COR-L47 (cell line): Measurements from ENCODE around the gene FRYL.
A peak's percentile ranks its signal among the peaks of the same experiment; 100 is the strongest.
"Not testable (repeated sequence)": the region's sequence is repeated elsewhere in the genome, so short reads cannot be mapped to it uniquely, and the experiment has no call there.

Experiments
- DNase-seq: peaks from one replicate; lab custom pipeline; 2025; lab: John Stamatoyannopoulos, UW

FRYL gene

DNA sequence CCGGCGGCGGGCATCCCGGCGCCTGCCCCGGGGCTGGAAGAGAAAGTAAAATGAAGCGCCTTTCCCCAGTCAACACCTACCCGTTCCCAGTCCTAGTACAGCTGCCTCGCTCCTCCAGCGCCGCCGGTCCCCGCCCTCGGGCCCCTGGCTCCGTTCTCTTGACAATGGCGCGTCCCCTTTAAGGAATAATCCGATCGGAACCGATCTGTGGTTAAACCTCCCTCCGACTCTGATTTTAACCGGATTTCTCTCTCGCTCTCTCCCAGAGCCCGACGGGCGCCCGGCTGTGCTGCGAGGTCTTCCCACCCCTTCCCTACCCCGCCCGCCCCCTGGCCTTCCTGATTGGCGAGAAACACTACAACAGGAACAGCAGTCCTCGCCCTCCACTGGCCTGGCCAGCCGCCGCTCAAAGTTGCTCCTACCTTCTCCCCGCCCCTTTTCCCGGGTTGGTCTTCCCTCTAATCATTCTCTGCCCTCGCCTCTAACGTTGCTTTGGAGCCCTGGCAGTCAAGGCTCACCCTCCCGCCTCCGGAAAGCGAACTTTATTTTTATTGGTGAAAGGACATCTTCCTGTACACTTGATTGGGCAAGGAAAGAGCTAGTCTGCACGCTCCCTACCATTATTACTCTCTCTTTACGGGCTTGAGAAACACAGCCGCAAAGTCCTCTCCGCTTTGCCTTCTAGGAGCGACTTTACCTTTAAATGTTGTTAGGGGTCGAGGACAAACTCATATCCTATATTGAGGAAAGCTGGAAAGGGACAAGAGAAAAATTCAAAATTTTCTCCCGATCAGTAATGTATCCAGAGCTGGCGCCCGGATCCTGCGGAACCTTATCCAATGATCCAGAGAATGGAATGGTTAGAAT is at the start of gene FRYL:
TSS of gene FRYL (minus strand) at position 282 of the 867 bp plus-strand sequence. CDS start 145,869 bp downstream, outside the sequence.
- peak; percentile 99 for DNase-seq

DNA sequence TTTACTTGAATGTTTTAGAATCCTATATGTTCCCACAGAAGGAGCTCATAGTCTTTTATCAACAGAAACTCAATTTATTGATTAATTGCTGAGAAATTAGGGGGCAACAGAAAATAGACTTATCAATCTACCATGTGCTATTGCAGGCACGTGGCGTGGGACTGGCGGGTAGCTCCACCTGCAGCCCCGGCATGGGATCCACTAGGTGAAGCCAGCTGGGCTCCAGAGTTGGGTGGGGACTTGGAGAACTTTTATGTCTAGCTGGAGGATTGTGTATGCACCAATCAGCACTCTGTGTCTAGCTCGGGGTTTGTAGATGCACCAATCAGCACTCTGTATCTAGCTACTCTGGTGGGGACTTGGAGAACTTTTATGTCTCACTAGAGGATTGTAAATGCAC is 47.5 kb upstream of the FRYL start:
- DNase-seq: no peak

DNA sequence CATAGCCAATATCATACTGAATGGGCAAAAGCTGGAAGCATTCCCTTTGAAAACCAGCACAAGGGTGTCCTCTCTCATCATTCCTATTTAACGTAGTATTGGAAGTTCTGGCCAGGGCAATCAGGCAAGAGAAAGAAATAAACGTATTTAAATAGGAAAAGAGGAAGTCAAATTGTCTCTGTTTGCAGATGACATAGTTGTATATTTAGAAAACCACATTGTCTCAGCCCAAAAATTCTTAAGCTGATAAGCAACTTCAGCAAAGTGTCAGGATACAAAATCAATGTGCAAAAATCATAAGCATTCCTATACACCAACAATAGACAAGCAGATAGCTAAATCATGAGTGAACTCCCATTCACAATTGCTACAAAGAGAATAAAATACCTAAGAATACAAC is 41.4 kb upstream of the FRYL start:
- DNase-seq: not testable (repeated sequence)

DNA sequence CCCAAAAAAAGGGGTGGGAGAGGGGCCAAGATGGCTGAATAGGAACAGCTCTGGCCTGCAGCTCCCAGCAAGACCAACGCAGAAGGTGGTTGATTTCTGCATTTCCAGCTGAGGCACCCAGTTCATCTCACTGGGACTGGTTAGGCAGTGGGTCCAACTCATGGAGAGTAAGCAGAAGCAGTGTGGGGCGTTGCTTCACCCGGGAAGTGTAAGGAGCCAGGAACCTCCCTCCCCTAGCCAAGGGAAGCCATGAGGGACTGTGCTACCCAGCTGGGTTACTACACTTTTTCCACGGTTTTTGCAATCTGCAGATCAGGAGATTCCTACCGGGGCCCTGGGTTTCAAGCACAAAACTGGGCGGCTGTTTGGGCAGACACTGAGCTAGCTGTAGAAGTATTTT is 36.9 kb upstream of the FRYL start:
- no peak for DNase-seq

DNA sequence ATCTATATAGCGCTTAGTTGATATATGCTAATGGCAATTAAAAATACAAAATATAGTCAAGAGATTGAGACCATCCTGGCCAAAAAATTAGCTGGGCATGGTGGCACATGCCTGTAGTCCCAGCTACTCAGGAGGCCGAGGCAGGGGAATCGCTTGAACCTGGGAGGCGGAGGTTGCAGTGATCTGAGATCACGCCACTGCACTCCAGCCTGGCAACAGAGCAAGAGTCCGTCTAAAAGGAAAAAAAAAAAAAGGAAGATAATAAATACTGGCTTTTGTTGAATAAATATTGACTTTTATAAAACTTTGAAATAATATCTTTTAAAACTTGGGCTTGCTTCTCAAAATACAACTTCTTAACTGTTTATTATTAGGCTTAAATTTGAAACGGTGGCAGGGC is 36.2 kb upstream of the FRYL start:
- DNase-seq: not testable (repeated sequence)

DNA sequence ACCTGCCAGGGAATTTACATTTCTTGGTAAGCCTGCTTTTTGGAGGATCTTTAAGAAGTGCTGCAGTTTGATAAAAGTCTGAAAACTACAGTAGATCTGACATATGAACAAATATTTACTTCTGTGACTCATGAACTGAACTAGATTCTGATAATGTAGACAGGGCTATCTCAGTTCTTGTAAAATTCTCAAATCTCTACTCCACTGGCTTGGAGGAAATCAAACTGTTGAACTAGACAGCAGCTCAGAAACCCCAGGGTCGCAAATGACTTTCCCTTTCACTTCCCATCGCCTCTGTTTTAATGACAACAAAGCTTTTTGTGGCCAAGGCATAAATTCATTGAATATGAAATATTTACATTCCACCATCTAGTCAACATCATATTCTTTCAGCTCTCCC is 35.4 kb upstream of the FRYL start:
- DNase-seq: no peak

DNA sequence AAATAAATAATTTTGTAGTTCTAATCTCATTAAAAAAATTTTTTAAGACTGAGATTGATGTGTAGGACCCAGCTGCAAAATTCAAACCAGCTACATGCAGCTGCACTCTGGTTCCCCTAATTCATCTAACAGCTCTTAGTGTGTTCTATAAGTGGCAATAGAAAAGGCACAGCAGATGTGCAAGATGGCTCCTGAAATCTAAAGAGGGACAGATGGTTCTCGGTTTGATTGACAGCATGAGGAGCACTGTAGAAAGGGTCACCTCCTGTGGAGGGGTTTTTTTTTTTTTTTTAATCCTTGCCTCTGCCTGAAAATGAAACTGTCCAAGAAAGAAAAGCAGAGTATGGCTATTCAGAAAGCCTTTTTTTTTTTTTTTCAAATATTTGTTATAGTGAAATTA is 33.9 kb upstream of the FRYL start:
- DNase-seq: no peak

DNA sequence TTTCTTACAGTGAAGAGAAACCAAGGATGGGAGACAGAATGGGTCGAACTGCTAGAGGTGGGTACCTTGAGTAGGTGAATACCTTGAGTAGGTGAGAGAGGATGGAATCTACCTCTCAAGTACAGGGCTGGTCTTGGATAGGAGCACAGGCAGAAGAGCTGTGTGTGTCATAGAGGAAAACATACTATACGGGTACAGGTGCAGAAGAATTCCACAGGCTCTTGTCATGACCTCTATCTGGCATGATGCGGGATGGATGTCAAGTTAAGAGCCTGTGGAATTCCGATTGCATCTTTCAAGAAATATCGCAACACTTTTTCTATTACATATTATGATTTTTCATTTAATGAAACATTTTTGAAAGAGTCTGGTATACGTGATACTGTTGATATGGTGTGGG is 32.8 kb upstream of the FRYL start:
- no peak for DNase-seq

DNA sequence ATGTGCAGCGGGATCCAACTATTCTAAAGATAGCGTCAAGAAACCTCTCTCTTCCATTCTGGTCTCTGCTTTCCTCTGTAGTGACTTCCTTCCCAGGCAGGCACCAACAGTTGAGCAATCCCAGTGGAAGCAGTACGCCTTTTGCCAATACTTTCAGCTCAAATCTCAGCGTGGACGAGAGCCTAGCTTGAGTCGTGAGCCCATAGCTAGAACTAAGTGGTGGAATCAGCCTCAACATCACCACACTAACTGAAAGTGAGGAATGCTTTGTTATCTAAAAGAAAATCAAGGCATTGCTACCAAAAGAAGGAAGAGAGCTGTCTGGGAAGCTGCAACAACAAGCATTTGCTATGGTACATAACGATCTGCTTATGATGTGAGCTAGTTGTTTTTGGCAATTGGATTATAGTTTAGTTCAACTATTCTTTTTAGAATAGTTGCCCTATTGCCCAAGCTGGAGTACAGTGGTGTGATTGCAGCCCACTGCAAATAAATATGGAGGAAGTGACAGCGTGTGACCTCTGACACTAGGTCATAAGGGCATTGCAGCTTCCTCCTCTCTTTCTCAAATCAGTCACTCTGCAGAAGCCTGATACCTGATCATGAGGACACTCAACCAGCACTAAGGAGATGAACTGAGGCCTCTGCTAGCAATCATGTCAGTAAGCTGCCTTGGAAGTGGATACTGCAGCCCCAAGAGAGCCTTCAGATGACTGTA is 24.7 kb upstream of the FRYL start:
- DNase-seq: no peak

DNA sequence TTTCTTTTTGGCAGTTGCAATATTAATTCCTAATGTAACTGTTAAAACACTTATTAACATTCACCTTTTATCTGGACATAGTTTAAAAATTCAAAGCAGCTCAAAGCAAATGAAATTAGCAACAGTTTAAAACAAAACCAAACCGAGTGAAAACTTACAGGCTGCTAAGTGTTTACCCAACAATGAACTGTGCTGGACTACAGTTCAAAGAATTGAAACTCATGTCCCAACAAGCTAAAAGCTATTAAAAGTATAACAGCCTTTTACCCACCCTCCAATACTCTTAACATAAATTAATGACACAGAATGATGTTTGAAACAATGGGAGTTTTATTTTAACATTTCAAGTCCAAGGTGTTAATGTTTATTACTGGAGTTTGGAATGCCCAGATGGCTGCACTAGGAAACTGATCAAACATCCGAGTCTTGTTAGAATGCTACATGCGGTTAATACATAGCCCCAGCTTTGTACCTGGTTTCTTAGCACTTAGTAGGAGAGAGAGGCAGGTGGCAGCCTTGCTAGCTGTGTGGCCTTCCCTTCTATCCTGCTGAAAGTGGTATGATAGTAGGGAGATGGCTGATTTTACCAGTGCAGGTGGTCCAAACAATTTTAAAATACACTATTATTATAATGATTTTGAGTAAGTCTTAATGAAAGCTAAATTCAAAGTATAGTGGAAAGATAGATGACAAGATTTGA is 21.1 kb upstream of the FRYL start:
- no peak for DNase-seq

DNA sequence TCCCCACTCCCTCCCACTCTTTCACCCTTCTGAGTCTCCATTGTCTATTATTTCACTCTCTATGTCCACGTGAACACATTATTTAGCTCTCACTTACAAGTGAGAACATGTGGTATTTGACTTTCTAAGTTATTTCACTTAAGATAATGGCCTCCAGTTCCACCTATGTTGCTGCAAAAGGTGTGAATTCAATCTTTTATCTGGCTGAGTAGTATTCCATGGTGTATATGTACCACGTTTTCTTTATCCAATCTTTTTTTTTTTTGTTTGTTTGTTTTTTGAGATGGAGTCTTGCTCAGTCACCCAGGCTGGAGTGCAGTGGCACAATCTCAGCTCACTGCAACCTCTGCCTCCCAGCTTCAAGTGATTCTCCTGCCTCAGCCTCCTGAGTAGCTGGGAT is 20.1 kb upstream of the FRYL start:
- not testable (repeated sequence) for DNase-seq

DNA sequence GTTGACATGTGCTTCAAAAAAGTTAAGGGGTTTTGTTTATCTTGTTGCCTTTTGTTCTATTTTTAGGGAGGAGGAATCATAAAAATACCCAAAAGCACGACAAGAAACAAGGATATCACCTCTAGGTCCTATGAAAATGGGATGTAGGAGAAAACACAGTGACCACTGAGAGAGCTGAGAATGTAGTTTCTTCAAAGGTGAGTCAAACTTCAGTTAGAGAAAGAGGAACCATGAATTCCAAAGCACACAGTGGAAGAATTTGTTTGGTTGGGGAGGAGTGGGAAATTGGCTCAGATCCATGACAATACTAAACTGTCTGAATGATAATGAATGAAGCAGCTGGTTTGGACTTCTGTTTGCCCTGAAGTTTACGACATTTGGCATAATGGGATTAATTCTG is 19.1 kb upstream of the FRYL start:
- no peak for DNase-seq

DNA sequence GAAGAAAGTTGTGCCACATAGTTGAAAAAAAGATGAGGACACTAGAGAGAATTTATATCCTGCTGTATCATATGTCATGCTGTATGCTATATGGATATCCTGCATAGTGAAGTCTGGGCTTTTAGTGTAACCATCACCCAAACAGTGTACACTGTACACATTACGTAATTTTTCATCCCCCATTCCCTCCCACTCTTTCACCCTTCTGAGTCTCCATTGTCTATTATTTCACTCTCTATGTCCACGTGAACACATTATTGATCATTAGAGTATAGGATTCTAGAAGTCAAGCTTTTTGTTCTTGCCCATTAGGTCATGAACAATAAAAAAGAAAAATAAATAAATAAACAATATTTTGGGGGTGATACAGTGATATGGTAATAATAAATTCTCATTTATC is 18.0 kb upstream of the FRYL start:
- no peak for DNase-seq

DNA sequence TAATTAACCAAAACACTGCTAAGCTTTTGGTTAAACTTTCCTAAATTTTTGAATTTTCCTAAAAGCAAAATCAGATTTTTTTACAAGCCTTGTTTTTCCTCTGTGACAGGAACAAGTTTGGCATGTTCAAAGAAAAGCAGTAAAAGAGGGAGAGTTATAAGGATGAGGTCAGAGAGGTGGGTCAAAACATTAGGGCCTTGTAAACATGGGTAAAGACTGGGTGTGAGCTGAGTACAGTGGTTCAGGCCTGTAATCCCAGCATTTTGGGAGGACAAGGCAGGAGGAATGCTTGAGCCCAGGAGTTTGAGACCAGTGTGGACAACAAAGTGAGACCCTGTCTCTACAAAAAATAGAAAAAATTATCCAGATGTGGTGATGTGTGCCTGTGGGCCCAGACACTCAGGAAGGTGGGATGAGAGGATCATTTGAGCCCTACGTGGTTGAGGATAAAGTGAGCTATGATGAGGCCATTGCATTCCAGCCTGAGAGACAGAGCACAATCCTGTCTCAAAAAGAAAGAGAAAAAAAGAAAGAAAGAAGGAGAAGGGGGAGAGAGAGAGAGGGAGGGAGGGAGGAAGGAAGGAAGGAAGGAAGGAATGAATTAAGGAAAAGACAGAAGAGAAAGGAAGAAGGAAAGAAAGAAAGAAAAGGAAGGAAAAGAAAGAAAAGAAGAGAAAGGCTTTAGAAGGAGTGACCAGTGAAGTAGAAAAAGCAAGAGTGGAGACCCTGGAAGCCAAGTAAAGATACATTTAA is 17.0 kb upstream of the FRYL start:
- no peak for DNase-seq

DNA sequence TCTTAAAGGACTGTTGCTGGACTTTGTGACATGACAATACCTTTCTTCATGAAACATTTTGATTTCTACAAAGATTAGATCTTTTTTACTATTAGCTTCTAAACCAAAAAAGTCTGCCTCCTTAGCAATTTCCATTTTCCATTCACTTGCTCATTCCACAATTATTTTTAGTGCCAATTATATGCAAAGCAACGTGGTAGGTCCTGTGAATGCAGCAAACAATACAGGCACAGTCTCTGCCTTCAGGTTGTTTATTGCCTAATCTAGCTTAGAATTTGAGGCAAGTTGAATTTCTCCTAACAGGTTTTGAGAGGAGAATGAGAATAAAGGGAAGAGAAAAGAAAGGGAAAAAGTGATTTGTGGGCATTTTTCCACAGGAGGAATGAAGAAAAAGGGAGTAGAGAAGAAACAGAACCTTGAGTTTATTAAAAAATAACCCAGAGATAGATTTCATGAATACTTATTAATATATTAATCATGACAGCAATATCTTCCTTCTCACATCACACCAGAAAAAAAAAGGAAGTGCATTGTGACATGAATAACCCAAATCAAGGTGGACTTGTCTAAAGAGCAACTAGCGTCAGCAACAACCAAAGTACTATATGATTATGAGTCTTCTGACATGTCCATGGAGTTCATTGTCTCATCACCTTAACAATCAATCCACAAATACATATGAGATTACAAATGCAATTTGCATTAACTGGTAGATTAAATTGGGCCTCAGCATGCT is 16.3 kb upstream of the FRYL start:
- no peak for DNase-seq

DNA sequence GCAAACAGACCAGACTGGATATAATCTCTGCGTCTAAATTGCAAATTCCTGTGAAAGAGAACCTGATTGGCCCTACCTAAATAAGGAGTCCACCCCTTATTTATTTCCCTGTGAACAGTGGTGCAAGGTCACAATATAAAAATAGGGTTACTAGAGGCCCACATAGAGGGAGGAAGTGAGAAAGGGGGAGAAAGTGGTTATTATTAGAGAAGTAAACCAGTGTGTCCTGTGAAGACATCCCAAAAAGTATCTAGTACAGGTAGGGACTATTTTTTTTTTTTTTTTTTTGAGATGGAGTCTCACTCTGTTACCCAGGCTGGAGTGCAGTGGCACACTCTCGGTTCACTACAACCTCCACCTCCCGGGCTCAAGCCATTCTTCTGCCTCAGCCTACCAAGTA is 15.0 kb upstream of the FRYL start:
- DNase-seq: no peak

DNA sequence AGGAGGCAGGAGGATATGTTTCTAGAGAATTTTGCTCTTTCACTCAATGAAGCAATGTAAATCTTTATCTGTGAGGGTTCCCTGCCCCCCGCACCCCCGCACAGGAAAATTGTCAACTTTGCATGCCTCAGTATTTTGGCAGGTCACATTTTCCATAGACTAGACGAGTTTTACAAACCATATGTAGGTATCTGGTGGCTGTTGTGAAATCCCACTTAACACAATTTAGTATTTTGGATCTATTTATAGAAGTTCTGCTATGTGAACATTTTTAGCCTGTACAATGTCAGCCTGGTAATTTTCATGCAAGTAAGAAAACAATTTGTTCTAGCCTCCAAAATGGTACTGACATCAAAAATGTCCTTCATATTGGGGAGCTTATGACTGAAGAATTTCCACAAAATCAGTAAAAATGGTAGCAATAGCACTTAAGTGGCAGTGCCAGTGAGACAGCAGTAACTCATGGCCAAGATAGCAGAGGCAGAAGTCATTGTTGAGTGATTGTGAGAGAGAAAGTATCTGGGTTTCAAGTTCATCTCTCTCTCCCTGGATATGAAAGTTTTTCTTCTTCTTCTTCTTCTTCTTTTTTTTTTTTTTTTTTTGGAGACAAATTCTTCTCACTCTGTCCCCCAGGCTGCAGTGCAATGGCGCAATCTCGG is 12.4 kb upstream of the FRYL start:
- no peak for DNase-seq

DNA sequence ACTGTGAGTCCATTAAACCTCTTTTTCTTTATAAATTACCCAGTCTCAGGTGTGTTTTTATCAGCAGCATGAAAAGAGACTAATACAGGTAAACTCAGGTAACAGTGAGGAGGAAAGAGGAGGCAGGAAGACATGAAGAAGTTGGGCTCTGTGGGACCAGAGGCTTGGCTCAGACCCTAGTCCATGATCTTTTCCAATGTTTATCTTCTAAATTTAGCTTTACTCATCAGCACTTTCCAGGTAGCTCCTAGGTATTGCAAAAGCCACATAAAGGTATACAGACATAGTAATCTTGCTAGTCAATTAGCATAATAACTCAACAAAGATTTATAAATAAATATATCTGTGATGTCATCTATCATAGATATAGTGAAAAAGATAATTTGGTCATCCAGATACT is 11.2 kb upstream of the FRYL start:
- no peak for DNase-seq

DNA sequence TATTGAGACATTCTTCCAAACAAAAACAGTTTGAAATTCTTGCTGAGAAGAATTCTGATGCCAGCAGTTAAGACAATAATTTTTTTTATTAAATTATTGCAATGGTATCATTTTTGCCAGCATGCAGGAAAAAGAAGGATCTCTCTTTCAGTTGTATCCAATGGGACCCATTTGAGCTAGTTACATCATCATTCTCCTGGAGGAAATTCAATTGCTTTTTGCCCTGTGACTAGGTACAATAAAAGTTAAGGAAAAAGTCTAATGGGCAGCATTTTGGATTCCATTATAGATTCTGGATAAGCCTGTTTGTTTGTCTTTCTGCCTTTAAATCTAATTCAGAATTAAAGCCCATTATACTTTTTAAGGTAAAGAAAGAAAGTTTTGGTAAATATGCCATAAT is 10.5 kb upstream of the FRYL start:
- no peak for DNase-seq

DNA sequence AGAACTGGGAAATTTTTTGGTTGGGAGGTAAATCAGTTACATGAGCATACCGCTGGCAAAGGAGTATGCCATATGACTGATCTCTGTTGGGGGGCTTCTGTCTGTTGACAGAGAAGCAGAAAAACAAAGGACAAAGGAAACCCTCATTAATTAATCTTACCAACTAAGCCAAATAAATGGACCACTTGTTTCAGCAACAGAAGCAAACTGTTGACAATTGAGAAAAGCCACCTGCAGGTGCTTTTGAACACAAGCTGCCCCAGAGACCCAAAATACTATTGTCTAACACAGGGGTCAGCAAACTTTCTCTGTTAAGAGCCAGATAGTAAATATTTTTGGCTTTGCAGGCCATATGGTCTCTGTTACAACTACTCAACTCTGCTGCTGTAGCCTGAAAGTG is 7.0 kb upstream of the FRYL start:
- DNase-seq: peak; percentile 48

DNA sequence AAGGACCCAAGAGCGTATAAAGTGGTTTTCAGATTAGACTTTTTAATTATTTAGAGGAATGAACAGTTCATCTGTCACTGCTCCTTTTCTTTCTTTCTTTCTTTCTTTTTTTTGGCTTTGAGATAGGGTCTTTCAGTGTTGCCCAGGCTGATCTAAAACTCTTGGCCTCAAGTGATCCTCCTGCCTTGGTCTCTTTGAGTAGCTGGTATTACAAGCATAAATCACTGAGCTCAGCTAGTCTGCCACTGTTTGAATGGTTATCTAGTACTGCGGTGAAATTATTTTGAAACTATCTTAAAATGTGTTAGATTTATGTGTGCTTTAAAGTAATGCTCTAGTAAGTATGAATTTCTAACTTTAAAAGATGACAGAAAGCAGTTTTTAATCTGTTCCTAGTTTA is 6.5 kb upstream of the FRYL start:
- DNase-seq: no peak
